Gastroesophageal sphincter (tissue), 3 donors: ENCODE results near the gene TBC1D23.

Source experiments
- EP300 ChIP-seq: sonication (generic); formaldehyde crosslinking; IDR thresholded peaks from one replicate; pipeline ENCODE4 v1.6.1; 2017; ENCODE audit warnings: antibody characterized with exemption, mild to moderate bottlenecking
- POLR2A ChIP-seq, 2 donors: fragments of 450-650 bp; IDR thresholded peaks; one replicate each; pipeline ENCODE4 v1.6.1; 2017; ENCODE audit warnings: antibody characterized with exemption in 2 of 2, mild to moderate bottlenecking in 2 of 2, moderate library complexity in 1 of 2
- POLR2AphosphoS5 ChIP-seq: sonication (generic); formaldehyde crosslinking; IDR thresholded peaks from one replicate; pipeline ENCODE4 v1.6.1; 2017; ENCODE audit warnings: antibody characterized with exemption
- TF ChIP-seq, protein P1 (sequence below), 4 experiments: fragments of 200-600 bp in 2 of 4; fragments of 450-650 bp in 2 of 4; sonication (generic) in 1 of 4; IDR thresholded peaks; one replicate each; pipeline ENCODE4 v1.5.1; 2017 to 2019; ENCODE audit warnings: antibody characterized with exemption in 4 of 4, mild to moderate bottlenecking in 2 of 4, moderate library complexity in 2 of 4

DNA sequence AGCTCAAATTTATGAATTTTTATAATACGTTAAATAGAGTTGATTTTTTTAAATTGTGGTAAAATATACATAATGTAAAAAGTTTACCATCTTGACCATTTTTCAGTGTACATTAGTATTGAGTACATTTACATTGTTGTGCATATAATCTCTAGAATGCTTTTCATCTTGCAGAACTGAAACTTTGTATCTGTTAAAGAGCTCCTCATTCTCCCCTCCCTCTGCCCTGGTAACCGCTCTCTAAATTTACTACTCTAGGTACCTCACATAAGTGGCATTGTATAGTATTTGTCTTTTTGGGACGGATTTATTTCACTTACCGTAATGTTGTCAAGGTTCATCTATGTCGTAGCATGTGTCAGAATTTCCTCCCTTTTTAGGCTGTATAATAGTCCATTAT is 13.6 kb downstream of the TBC1D23 start:
- TF ChIP-seq EP300 (no peak), POLR2A (IDR thresholded peaks at IDR 0.05) (no peak), POLR2AphosphoS5 (no peak)
- TF ChIP-seq, protein P1, sequence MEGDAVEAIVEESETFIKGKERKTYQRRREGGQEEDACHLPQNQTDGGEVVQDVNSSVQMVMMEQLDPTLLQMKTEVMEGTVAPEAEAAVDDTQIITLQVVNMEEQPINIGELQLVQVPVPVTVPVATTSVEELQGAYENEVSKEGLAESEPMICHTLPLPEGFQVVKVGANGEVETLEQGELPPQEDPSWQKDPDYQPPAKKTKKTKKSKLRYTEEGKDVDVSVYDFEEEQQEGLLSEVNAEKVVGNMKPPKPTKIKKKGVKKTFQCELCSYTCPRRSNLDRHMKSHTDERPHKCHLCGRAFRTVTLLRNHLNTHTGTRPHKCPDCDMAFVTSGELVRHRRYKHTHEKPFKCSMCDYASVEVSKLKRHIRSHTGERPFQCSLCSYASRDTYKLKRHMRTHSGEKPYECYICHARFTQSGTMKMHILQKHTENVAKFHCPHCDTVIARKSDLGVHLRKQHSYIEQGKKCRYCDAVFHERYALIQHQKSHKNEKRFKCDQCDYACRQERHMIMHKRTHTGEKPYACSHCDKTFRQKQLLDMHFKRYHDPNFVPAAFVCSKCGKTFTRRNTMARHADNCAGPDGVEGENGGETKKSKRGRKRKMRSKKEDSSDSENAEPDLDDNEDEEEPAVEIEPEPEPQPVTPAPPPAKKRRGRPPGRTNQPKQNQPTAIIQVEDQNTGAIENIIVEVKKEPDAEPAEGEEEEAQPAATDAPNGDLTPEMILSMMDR (IDR thresholded peaks at IDR 0.05): no peak
